Lower leg skin (tissue), 4 donors: ENCODE results near the gene BRD9. TPM values are rescaled to one million over a fixed set of nuclear protein-coding genes. Genes with fewer than 3 reads are reported as not detected.

Experiments
- DNase-seq, 2 donors: peaks; one replicate each; pipeline ENCODE4 v3.0.0-alpha.2; 2019; ENCODE audit warnings: low spot score in 2 of 2
- H3K4me3 ChIP-seq: fragments of 200-600 bp; sonication (generic); 2 replicates; pipeline ENCODE4 v1.5.1; 2017; ENCODE audit warnings: mild to moderate bottlenecking, low read depth; ENCODE audit not compliant: poor library complexity, severe bottlenecking
- CTCF ChIP-seq, 3 donors: fragments of 450-650 bp; IDR thresholded peaks; one replicate each; pipeline ENCODE4 v1.5.1; 2016; ENCODE audit warnings: antibody characterized with exemption in 3 of 3, mild to moderate bottlenecking in 3 of 3, moderate library complexity in 2 of 3
- POLR2A ChIP-seq, 2 donors: fragments of 450-650 bp; IDR thresholded peaks; one replicate each; pipeline ENCODE4 v1.6.1; 2016 to 2017; ENCODE audit warnings: antibody characterized with exemption in 2 of 2, mild to moderate bottlenecking in 1 of 2, moderate library complexity in 1 of 2
- WGBS, 2 donors: methylation state at CpG; one replicate each; pipeline ENCODE4 v1.1.5; 2018; 5-methylcytosine and 5-hydroxymethylcytosine counted together
- intact Hi-C: fragments of 100-400 bp; cut with DNase I; formaldehyde crosslinking; loops from one replicate; pipeline ENCODE4 v1.15.0; 2023; ENCODE audit warnings: low total_unique reads
- total RNA-seq, 4 donors: library from RNA; depleted of rRNA; stranded (reverse); fragments of >200 nt; gene quantifications; one replicate each; pipeline ENCODE4 v1.1.0, GENCODE V29; 2016

The BRD9 gene
- total RNA-seq, 4 donors from 2014 or later: 27.5 to 49.6 (median 28.6) TPM

GRCh38 chr5:870956-871355, 21.6 kb downstream of the BRD9 start:
- no peak for DNase-seq
- no peak overlapping the region for H3K4me3 ChIP-seq
- no peak for TF ChIP-seq POLR2A (IDR thresholded peaks at IDR 0.05)
- TF ChIP-seq CTCF (IDR thresholded peaks at IDR 0.05): no peak
- WGBS, 2 donors: 100% methylated on average over 5 of the region's 5 CpGs
- intact Hi-C loops: no loop called here

DNA sequence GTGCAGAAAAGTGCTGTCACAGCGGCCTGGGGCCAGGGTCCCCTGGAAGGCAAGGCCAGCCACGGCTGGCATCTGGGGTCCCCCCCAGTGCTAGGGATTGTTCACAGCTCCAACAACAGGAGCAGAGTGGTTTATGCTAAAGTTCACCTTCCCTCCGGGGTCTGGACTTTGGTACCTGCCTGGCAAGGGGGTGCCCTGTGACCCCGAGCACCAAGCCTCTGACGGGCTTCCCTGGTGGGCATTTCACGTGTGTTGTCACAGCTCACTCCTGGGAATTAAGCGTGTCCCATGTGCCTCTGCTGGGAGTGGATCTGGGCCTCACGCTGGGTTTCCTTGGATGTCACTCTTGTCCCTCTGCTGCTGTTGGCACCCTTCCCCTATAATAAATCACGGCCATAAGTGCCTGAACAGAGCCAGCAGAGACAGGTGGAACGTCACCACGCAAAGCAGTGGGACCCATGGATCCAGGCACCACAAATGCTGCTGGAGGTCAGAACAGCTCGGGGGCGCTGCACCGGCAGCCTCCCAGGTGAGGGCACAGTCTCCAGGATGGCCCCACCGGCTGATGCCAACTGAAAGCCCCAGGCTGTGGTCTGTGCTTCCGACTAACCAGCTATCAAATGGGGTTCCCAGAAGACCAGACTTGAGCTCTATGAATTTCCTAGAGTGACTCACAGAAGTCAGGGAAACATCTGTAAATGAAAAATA, 24.0 kb downstream of the BRD9 start:
- intact Hi-C loops: no loop called here
- DNase-seq: no peak
- H3K4me3 ChIP-seq: no peak overlapping the region
- 95% methylated on average over 12 to 16 of the region's 16 CpGs for WGBS, 2 donors
- TF ChIP-seq CTCF (IDR thresholded peaks at IDR 0.05) (no peak), POLR2A (IDR thresholded peaks at IDR 0.05) (no peak)

DNA sequence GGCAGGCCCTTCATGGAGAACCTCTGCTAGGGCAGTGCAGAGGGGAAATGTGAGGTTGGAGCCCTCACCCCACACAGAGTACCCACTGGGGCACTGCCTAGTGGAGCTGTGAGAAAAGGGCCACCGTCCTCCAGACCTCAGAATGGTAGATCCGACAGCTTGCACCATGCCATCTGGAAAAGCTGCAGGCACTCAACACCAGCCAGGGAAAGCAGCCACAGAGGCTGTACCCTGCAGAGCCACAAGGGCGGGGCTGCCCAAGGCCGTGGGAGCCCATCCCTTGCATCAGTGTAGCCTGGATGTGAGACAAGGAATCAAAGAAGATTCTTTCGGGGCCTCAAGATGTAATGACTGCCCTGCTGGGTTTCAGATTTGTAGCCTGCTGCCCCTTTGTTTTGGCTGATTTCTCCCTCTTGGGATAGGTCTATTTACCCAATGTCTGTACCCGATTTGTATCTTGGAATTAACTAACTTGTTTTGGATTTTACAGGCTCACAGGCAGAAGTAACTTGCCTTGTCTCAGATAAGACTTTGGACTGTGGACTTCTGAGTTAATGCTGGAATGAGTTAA, 25.2 kb downstream of the BRD9 start:
- WGBS, 2 donors: 77 to 86% methylated on average over 6 of the region's 6 CpGs
- DNase-seq: no peak

DNA sequence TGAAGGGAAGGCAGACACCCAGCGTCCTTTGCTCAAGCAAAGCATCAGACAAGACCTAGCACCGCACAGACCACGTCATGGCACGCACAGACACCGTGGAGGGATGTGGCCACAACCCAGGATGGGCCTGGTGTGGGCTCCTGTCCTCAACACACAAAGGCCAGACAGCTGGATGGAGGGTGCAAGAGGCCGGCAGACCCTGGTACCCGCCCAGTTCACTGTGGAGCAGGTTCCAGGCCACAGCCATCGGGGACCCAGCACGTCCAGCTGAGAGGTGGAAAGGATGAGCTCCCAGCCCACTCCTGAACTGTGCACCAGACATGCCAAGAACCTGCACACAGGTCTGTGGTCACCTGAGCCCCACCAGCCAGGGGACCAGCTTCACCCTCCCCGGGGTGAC, 26.8 kb downstream of the BRD9 start:
- no peak for TF ChIP-seq CTCF (IDR thresholded peaks at IDR 0.05)
- TF ChIP-seq POLR2A (IDR thresholded peaks at IDR 0.05): no peak
- WGBS, 2 donors: 94 to 96% methylated on average over 8 of the region's 10 CpGs
- no peak for DNase-seq

More for the DNA sequence above, 25.2 kb downstream of the BRD9 start:
- intact Hi-C loops: no loop called here
- TF ChIP-seq CTCF (IDR thresholded peaks at IDR 0.05) (no peak), POLR2A (IDR thresholded peaks at IDR 0.05) (no peak)
- no peak overlapping the region for H3K4me3 ChIP-seq

DNA sequence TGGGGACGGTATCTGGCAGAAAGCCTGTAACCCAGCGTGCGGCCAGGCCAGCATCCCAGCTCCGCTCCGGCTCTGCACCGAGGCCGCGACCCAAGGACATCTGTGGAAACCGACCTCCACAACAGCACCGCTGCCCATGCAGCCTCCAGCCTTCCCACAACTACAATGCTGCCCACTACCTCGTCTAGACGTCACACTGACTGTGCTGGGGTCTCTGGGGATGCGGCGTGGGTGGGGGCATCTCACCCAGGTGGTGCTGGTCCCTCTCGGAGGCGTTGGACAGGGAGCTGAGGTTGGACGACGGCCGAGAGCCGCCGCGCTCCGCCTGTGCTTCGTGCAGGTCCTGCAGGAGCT, 27.5 kb downstream of the BRD9 start:
- no peak overlapping the region for H3K4me3 ChIP-seq
- no peak for TF ChIP-seq CTCF (IDR thresholded peaks at IDR 0.05)
- no peak for TF ChIP-seq POLR2A (IDR thresholded peaks at IDR 0.05)
- intact Hi-C loops: no loop called here
- no peak for DNase-seq
- 91 to 94% methylated on average over 17 to 24 of the region's 24 CpGs for WGBS, 2 donors

More for the DNA sequence above, 26.8 kb downstream of the BRD9 start:
- intact Hi-C loops: no loop called here
- no peak overlapping the region for H3K4me3 ChIP-seq
